GM23338 (cell line): ENCODE data around the gene USP35. TPM values are rescaled to one million over a fixed set of nuclear protein-coding genes. Genes with fewer than 3 reads are reported as not detected.

ENCODE experiments used
- ATAC-seq: fragments of 200-7000 bp; cut with Tn5 transposase; 3 replicates; pipeline ENCODE4 v1.9.1; 2020
- DNase-seq: peaks from one replicate; pipeline ENCODE4 v3.0.0-alpha.2; 2015; ENCODE audit warnings: low spot score
- H2AFZ ChIP-seq: fragments of 200-600 bp; sonication (generic); 2 replicates; pipeline ENCODE4 v1.8.0; 2016; ENCODE audit warnings: antibody characterized with exemption, mild to moderate bottlenecking, moderate library complexity
- H3F3A ChIP-seq: fragments of 200-600 bp; sonication (generic); replicated peaks from 2 replicates; pipeline ENCODE4 v1.8.0; 2017; ENCODE audit warnings: antibody characterized with exemption, mixed run types, low read depth
- H3K27ac ChIP-seq: fragments of 200-600 bp; sonication (generic); 2 replicates; pipeline ENCODE4 v1.6.1; 2016; ENCODE audit warnings: low read depth
- H3K27me3 ChIP-seq: fragments of 200-600 bp; sonication (generic); 2 replicates; pipeline ENCODE4 v1.8.0; 2016; ENCODE audit warnings: mild to moderate bottlenecking, mixed run types, moderate library complexity; ENCODE audit not compliant: insufficient read depth
- H3K36me3 ChIP-seq: fragments of 200-600 bp; sonication (generic); 2 replicates; pipeline ENCODE4 v1.8.0; 2016; ENCODE audit warnings: mild to moderate bottlenecking; ENCODE audit not compliant: insufficient read depth
- H3K4me1 ChIP-seq: fragments of 200-600 bp; sonication (generic); 2 replicates; pipeline ENCODE4 v1.8.0; 2016; ENCODE audit warnings: mild to moderate bottlenecking, moderate library complexity; ENCODE audit not compliant: insufficient read depth
- H3K4me2 ChIP-seq: fragments of 200-600 bp; sonication (generic); 2 replicates; pipeline ENCODE4 v1.7.1; 2017; ENCODE audit warnings: mixed run types
- H3K4me3 ChIP-seq: fragments of 200-600 bp; sonication (generic); 2 replicates; pipeline ENCODE4 v1.6.1; 2016; ENCODE audit warnings: mixed run types
- H3K79me2 ChIP-seq: fragments of 200-600 bp; sonication (generic); replicated peaks from 2 replicates; pipeline ENCODE4 v1.8.0; 2017; ENCODE audit warnings: mild to moderate bottlenecking; ENCODE audit not compliant: insufficient read depth
- H3K9me2 ChIP-seq: fragments of 200-600 bp; sonication (generic); 2 replicates; pipeline ENCODE4 v1.8.0; 2017; ENCODE audit not compliant: insufficient read depth
- H4K20me1 ChIP-seq: fragments of 200-600 bp; sonication (generic); replicated peaks from 2 replicates; pipeline ENCODE4 v1.8.0; 2017; ENCODE audit warnings: mild to moderate bottlenecking; ENCODE audit not compliant: insufficient read depth
- H3K27ac Mint-ChIP-seq: 2 replicates; pipeline ENCODE4 v1.8.0; 2020; ENCODE audit warnings: inconsistent platforms, mild to moderate bottlenecking, moderate library complexity, mixed read lengths
- H3K27me3 Mint-ChIP-seq: 3 replicates; pipeline ENCODE4 v1.8.0; 2022; ENCODE audit warnings: low read depth, mild to moderate bottlenecking, moderate library complexity, mixed read lengths, inconsistent platforms; ENCODE audit not compliant: insufficient read depth, poor library complexity
- H3K36me3 Mint-ChIP-seq: 3 replicates; pipeline ENCODE4 v1.8.0; 2021; ENCODE audit warnings: low read depth, mild to moderate bottlenecking, inconsistent platforms, moderate library complexity, mixed read lengths
- H3K4me1 Mint-ChIP-seq: 3 replicates; pipeline ENCODE4 v1.8.0; 2020; ENCODE audit warnings: mild to moderate bottlenecking, inconsistent platforms, mixed read lengths
- H3K4me3 Mint-ChIP-seq: 3 replicates; pipeline ENCODE4 v1.8.0; 2021; ENCODE audit warnings: moderate library complexity, mild to moderate bottlenecking, inconsistent platforms, mixed read lengths
- H3K9me3 Mint-ChIP-seq: 3 replicates; pipeline ENCODE4 v1.8.0; 2020; ENCODE audit warnings: moderate library complexity, mild to moderate bottlenecking, inconsistent platforms, mixed read lengths
- EZH2 ChIP-seq: fragments of 200-600 bp; sonication (generic); IDR thresholded peaks from one replicate; pipeline ENCODE4 v1.8.0; 2017; ENCODE audit warnings: antibody characterized with exemption, mild to moderate bottlenecking, low read depth; ENCODE audit not compliant: unreplicated experiment
- EZH2phosphoT487 ChIP-seq: fragments of 200-600 bp; sonication (generic); IDR thresholded peaks from one replicate; pipeline ENCODE4 v1.8.1; 2018; ENCODE audit warnings: antibody characterized with exemption; ENCODE audit not compliant: unreplicated experiment
- NANOG ChIP-seq: IDR thresholded peaks from 2 replicates; pipeline ENCODE4 v1.6.1; 2016; ENCODE audit warnings: antibody characterized with exemption, borderline replicate concordance
- POLR2AphosphoS5 ChIP-seq: IDR thresholded peaks from 2 replicates; pipeline ENCODE4 v1.6.1; 2016; ENCODE audit warnings: antibody characterized with exemption, low read depth
- STAT1 ChIP-seq: IDR thresholded peaks from one replicate; pipeline ENCODE4 v1.6.1; 2016; ENCODE audit warnings: antibody characterized with exemption; ENCODE audit not compliant: unreplicated experiment
- ZNF114 ChIP-seq: fragments of 250-450 bp; sonication (Bioruptor Pico); IDR thresholded peaks from 2 replicates; pipeline ENCODE4 v1.5.0; 2020; ENCODE audit warnings: mild to moderate bottlenecking, moderate library complexity
- ZNF331 ChIP-seq: fragments of 250-450 bp; sonication (Bioruptor Pico); IDR thresholded peaks from 2 replicates; pipeline ENCODE4 v1.5.0; 2020; ENCODE audit warnings: low read depth, mild to moderate bottlenecking, moderate library complexity
- polyA plus RNA-seq: library from polyadenylated mRNA; unstranded; fragments of >200 nt; fragmentation: Nextera tagmentation; extraction: Ambion mirVana; gene quantifications from 2 replicates; pipeline ENCODE4 v1.2.1, GENCODE V29; 2016
- total RNA-seq: library from RNA; depleted of rRNA; stranded (reverse); fragments of >200 nt; shearing (Covaris generic); gene quantifications from 2 replicates; pipeline ENCODE4 v1.2.3, GENCODE V29; 2014
- TF ChIP-seq, protein P1 (sequence below), 2 experiments: fragments of 200-600 bp in 1 of 2; sonication (generic) in 1 of 2; conservative IDR thresholded peaks; 2 replicates each; pipeline versions ENCODE4 v1.5.1 to v1.6.1; 2016 to 2017; ENCODE audit warnings: antibody characterized with exemption in 2 of 2, low read depth in 2 of 2, mild to moderate bottlenecking in 2 of 2, moderate library complexity in 1 of 2
- TF ChIP-seq, protein P2 (sequence below): IDR thresholded peaks from 2 replicates; pipeline ENCODE4 v1.6.1; 2016; ENCODE audit warnings: antibody characterized with exemption
- TF ChIP-seq, protein P3 (sequence below): fragments of 250-450 bp; sonication (Bioruptor Pico); IDR thresholded peaks from 2 replicates; pipeline ENCODE4 v1.5.0; 2020; ENCODE audit warnings: mild to moderate bottlenecking, moderate library complexity

USP35 gene
- total and polyA plus RNA-seq, 2 experiments from 2014 or later = 2.5 to 10.7 TPM

DNA sequence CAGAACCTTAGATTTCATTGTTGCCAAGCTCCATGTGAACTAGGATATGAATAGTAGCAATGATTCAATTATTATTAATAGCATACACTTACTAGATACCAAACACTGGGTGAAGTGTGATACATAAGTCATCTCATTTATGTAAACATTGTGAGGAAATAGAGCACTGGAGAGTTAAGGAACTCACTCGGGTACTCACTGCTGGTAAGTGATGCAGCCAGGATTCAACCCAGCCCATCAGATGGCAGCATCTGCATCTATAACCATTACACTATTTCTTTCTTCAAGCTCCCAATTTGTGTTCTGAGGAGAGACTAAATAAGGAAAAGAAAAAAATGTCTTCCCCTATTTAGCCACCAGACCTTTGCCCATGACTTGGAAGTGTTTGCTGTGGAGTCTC, 39.1 kb upstream of the USP35 start:
- H3K27me3 Mint-ChIP-seq = peaks cover 3% of the 10 kb centered on the region
- Histone ChIP-seq H3K36me3 (no peaks in the 10 kb centered on the region), H3K27me3 (no peaks in the 10 kb centered on the region), H3K4me1 (no peaks in the 10 kb centered on the region), H3K79me2 (no peaks in the 10 kb centered on the region), H4K20me1 (no peaks in the 10 kb centered on the region), H3K4me3 (no peak overlapping the region), H3K4me2 (no peak overlapping the region), H2AFZ (no peak overlapping the region), H3K9me2 (no peaks in the 10 kb centered on the region), H3F3A (0 out of 2 replicates have a peak, but pooled peaks cover 4% of the 10 kb centered on the region), H3K27ac (no peak overlapping the region)
- ATAC-seq (no peak), DNase-seq (no peak)
- no peak for TF ChIP-seq EZH2phosphoT487
- TF ChIP-seq, protein P1, sequence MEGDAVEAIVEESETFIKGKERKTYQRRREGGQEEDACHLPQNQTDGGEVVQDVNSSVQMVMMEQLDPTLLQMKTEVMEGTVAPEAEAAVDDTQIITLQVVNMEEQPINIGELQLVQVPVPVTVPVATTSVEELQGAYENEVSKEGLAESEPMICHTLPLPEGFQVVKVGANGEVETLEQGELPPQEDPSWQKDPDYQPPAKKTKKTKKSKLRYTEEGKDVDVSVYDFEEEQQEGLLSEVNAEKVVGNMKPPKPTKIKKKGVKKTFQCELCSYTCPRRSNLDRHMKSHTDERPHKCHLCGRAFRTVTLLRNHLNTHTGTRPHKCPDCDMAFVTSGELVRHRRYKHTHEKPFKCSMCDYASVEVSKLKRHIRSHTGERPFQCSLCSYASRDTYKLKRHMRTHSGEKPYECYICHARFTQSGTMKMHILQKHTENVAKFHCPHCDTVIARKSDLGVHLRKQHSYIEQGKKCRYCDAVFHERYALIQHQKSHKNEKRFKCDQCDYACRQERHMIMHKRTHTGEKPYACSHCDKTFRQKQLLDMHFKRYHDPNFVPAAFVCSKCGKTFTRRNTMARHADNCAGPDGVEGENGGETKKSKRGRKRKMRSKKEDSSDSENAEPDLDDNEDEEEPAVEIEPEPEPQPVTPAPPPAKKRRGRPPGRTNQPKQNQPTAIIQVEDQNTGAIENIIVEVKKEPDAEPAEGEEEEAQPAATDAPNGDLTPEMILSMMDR (conservative IDR thresholded peaks at IDR 0.05; ENCODE audit: low read depth in 2 of 2) = peak in 1 of 2 experiments; percentile 25; a peak in 1 of 4 replicates
- peaks cover 8% of the 10 kb centered on the region; the same call in 2 of the 3 replicates for H3K4me1 Mint-ChIP-seq
- H3K4me3 Mint-ChIP-seq = no peak overlapping the region
- H3K9me3 Mint-ChIP-seq = no peaks in the 10 kb centered on the region
- no peaks in the 10 kb centered on the region; the same call in 2 of the 3 replicates for H3K36me3 Mint-ChIP-seq
- H3K27ac Mint-ChIP-seq = no peak overlapping the region

DNA sequence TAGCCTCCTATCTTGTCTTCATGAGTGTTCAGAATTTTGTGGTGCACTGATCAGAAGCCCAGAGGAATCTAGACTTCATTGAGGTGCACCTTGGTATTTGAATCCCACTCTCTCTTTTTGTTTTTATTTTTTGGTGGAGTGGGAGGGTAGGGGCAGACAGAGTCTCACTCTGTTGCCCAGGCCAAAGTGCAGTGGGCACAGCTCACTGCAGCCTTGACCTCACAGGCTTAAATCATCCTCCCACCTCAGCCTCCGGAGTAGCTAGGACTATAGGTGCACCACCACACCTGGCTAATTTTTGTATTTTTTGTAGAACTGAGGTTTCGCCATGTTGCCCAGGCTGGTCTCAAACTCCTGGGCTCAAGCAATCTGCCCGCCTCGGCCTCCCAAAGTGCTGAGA, 38.4 kb upstream of the USP35 start:
- H3K4me3 Mint-ChIP-seq = no peak overlapping the region
- no peak for ATAC-seq
- TF ChIP-seq EZH2phosphoT487 (no peak), POLR2AphosphoS5 (no peak), ZNF331 (CRISPR knock-in tag) (no peak), EZH2 (no peak), ZNF114 (CRISPR knock-in tag) (no peak), NANOG (no peak), STAT1 (no peak)
- TF ChIP-seq, protein P2, sequence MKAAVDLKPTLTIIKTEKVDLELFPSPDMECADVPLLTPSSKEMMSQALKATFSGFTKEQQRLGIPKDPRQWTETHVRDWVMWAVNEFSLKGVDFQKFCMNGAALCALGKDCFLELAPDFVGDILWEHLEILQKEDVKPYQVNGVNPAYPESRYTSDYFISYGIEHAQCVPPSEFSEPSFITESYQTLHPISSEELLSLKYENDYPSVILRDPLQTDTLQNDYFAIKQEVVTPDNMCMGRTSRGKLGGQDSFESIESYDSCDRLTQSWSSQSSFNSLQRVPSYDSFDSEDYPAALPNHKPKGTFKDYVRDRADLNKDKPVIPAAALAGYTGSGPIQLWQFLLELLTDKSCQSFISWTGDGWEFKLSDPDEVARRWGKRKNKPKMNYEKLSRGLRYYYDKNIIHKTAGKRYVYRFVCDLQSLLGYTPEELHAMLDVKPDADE = no peak
- TF ChIP-seq, protein P3, sequence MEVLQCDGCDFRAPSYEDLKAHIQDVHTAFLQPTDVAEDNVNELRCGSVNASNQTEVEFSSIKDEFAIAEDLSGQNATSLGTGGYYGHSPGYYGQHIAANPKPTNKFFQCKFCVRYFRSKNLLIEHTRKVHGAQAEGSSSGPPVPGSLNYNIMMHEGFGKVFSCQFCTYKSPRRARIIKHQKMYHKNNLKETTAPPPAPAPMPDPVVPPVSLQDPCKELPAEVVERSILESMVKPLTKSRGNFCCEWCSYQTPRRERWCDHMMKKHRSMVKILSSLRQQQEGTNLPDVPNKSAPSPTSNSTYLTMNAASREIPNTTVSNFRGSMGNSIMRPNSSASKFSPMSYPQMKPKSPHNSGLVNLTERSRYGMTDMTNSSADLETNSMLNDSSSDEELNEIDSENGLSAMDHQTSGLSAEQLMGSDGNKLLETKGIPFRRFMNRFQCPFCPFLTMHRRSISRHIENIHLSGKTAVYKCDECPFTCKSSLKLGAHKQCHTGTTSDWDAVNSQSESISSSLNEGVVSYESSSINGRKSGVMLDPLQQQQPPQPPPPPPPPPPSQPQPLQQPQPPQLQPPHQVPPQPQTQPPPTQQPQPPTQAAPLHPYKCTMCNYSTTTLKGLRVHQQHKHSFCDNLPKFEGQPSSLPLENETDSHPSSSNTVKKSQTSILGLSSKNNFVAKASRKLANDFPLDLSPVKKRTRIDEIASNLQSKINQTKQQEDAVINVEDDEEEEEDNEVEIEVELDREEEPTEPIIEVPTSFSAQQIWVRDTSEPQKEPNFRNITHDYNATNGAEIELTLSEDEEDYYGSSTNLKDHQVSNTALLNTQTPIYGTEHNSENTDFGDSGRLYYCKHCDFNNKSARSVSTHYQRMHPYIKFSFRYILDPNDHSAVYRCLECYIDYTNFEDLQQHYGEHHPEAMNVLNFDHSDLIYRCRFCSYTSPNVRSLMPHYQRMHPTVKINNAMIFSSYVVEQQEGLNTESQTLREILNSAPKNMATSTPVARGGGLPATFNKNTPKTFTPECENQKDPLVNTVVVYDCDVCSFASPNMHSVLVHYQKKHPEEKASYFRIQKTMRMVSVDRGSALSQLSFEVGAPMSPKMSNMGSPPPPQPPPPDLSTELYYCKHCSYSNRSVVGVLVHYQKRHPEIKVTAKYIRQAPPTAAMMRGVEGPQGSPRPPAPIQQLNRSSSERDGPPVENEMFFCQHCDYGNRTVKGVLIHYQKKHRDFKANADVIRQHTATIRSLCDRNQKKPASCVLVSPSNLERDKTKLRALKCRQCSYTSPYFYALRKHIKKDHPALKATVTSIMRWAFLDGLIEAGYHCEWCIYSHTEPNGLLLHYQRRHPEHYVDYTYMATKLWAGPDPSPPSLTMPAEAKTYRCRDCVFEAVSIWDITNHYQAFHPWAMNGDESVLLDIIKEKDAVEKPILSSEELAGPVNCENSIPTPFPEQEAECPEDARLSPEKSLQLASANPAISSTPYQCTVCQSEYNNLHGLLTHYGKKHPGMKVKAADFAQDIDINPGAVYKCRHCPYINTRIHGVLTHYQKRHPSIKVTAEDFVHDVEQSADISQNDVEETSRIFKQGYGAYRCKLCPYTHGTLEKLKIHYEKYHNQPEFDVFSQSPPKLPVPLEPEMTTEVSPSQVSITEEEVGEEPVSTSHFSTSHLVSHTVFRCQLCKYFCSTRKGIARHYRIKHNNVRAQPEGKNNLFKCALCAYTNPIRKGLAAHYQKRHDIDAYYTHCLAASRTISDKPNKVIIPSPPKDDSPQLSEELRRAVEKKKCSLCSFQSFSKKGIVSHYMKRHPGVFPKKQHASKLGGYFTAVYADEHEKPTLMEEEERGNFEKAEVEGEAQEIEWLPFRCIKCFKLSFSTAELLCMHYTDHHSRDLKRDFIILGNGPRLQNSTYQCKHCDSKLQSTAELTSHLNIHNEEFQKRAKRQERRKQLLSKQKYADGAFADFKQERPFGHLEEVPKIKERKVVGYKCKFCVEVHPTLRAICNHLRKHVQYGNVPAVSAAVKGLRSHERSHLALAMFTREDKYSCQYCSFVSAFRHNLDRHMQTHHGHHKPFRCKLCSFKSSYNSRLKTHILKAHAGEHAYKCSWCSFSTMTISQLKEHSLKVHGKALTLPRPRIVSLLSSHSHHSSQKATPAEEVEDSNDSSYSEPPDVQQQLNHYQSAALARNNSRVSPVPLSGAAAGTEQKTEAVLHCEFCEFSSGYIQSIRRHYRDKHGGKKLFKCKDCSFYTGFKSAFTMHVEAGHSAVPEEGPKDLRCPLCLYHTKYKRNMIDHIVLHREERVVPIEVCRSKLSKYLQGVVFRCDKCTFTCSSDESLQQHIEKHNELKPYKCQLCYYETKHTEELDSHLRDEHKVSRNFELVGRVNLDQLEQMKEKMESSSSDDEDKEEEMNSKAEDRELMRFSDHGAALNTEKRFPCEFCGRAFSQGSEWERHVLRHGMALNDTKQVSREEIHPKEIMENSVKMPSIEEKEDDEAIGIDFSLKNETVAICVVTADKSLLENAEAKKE (CRISPR knock-in tag) = no peak
- TF ChIP-seq, protein P1 (conservative IDR thresholded peaks at IDR 0.05; ENCODE audit: low read depth in 2 of 2) = no peak

More for the DNA sequence above, 38.4 kb upstream of the USP35 start:
- Mint-ChIP-seq H3K36me3 (no peaks in the 10 kb centered on the region; the same call in 2 of the 3 replicates), H3K9me3 (no peaks in the 10 kb centered on the region), H3K4me1 (peaks cover 8% of the 10 kb centered on the region; the same call in 2 of the 3 replicates), H3K27ac (peak overlapping the region; percentile 48; the same call in 1 of the 2 replicates), H3K27me3 (peaks cover 6% of the 10 kb centered on the region)
- Histone ChIP-seq H3K36me3 (no peaks in the 10 kb centered on the region), H2AFZ (no peak overlapping the region), H3F3A (0 out of 2 replicates have a peak, but pooled peaks cover 4% of the 10 kb centered on the region), H3K9me2 (no peaks in the 10 kb centered on the region), H3K27me3 (no peaks in the 10 kb centered on the region), H3K27ac (no peak overlapping the region), H4K20me1 (no peaks in the 10 kb centered on the region), H3K4me1 (no peaks in the 10 kb centered on the region), H3K4me3 (no peak overlapping the region), H3K79me2 (no peaks in the 10 kb centered on the region), H3K4me2 (no peak overlapping the region)
- DNase-seq = no peak
